Endothelial cell of umbilical vein (primary cell): ENCODE data around the gene IGFBP2.

Source experiments
- CTCF ChIP-seq, 2 donors: IDR thresholded peaks; 1 replicate in 1 of 2; 2 replicates in 1 of 2; pipeline ENCODE4 v1.5.1; 2011; ENCODE audit warnings: low read length in 2 of 2, mild to moderate bottlenecking in 2 of 2, moderate library complexity in 2 of 2, control low read depth in 1 of 2, inconsistent platforms in 1 of 2, low read depth in 1 of 2; ENCODE audit not compliant: insufficient read depth in 1 of 2; ENCODE audit errors: extremely low read depth in 1 of 2
- GATA2 ChIP-seq: IDR thresholded peaks from 2 replicates; pipeline ENCODE4 v1.7.0; 2011; ENCODE audit warnings: low read depth, mild to moderate bottlenecking, moderate library complexity, mixed read lengths, low read length; ENCODE audit not compliant: insufficient read length, insufficient read depth
- JUN ChIP-seq: IDR thresholded peaks from 2 replicates; pipeline ENCODE4 v1.6.1; 2011; ENCODE audit warnings: borderline replicate concordance, low read depth; ENCODE audit not compliant: insufficient read length, insufficient read depth

GRCh38 chr2:216653093-216653799 is 20.0 kb downstream of the IGFBP2 start:
- TF ChIP-seq JUN (no peak), CTCF (IDR thresholded peaks at IDR 0.05; ENCODE audit: extremely low read depth in 1 of 2, insufficient read depth in 1 of 2, low read depth in 1 of 2, low read length in 2 of 2) (no peak), GATA2 (no peak)
